Endodermal cell (in vitro differentiated cells): ENCODE data around the gene NLN. TPM values are rescaled to one million over a fixed set of nuclear protein-coding genes. Genes with fewer than 3 reads are reported as not detected.

Experiments used
- DNase-seq: peaks from one replicate; pipeline ENCODE4 v3.0.0-alpha.2; 2017
- H3K27ac ChIP-seq: 2 replicates; pipeline ENCODE4 v1.5.1; 2013; ENCODE audit warnings: mild to moderate bottlenecking, low read depth, low read length, moderate library complexity
- H3K27me3 ChIP-seq: 2 replicates; pipeline ENCODE4 v1.6.1; 2013; ENCODE audit warnings: mild to moderate bottlenecking, low read length, moderate library complexity; ENCODE audit not compliant: insufficient read depth, control insufficient read depth, poor library complexity, severe bottlenecking
- H3K36me3 ChIP-seq: 2 replicates; pipeline ENCODE4 v1.7.0; 2013; ENCODE audit warnings: mild to moderate bottlenecking, low read length, moderate library complexity; ENCODE audit not compliant: control insufficient read depth, insufficient read depth
- H3K4me1 ChIP-seq: one replicate; pipeline ENCODE4 v1.7.0; 2013; ENCODE audit warnings: low read length; ENCODE audit not compliant: control insufficient read depth, insufficient read depth
- H3K4me3 ChIP-seq: 2 replicates; pipeline ENCODE4 v1.5.1; 2013; ENCODE audit warnings: mild to moderate bottlenecking, low read length, moderate library complexity
- H3K9ac ChIP-seq: 2 replicates; pipeline ENCODE4 v1.6.1; 2013; ENCODE audit warnings: mild to moderate bottlenecking, low read length, moderate library complexity; ENCODE audit not compliant: poor library complexity, severe bottlenecking; ENCODE audit errors: extremely low read depth
- H3K9me3 ChIP-seq: 2 replicates; pipeline ENCODE4 v1.6.1; 2013; ENCODE audit warnings: mild to moderate bottlenecking, low read length, moderate library complexity; ENCODE audit not compliant: control insufficient read depth
- H3K27ac Mint-ChIP-seq: 2 replicates; pipeline ENCODE4 v1.8.0; 2020; ENCODE audit warnings: mixed read lengths
- H3K27me3 Mint-ChIP-seq: 2 replicates; pipeline ENCODE4 v1.8.0; 2021; ENCODE audit warnings: mild to moderate bottlenecking, mixed read lengths; ENCODE audit not compliant: insufficient read depth
- H3K36me3 Mint-ChIP-seq: 2 replicates; pipeline ENCODE4 v1.8.0; 2020; ENCODE audit warnings: low read depth, mixed read lengths
- H3K4me1 Mint-ChIP-seq: 2 replicates; pipeline ENCODE4 v1.8.0; 2020; ENCODE audit warnings: mixed read lengths
- H3K4me3 Mint-ChIP-seq: 2 replicates; pipeline ENCODE4 v1.8.0; 2020; ENCODE audit warnings: mild to moderate bottlenecking, moderate library complexity, mixed read lengths
- H3K9me3 Mint-ChIP-seq: 2 replicates; pipeline ENCODE4 v1.8.0; 2020; ENCODE audit warnings: mild to moderate bottlenecking, mixed read lengths
- WGBS, 2 experiments: methylation state at CpG; one replicate each; pipeline versions ENCODE4 v1.1.5 to v1.1.7; 2013; ENCODE audit warnings: missing lambda C conversion rate in 2 of 2, mixed read lengths in 1 of 2; ENCODE audit not compliant: insufficient coverage in 1 of 2, insufficient read length in 1 of 2; 5-methylcytosine and 5-hydroxymethylcytosine counted together
- total RNA-seq, 2 donors: library from RNA; stranded (reverse); fragmentation: NEBNext Ultra II Directional in 1 of 2; extraction: Animal tissue kit (Norgen Biotek cat#: 25700) in 1 of 2; gene quantifications; 2 replicates in 1 of 2; 3 replicates in 1 of 2; pipeline ENCODE4 v1.2.1, GENCODE V29; 2021
- TF ChIP-seq, protein P1 (sequence below): fragments of 200-600 bp; sonication (generic); conservative IDR thresholded peaks from 2 replicates; pipeline ENCODE4 v1.5.0; 2021; ENCODE audit warnings: antibody characterized with exemption, mild to moderate bottlenecking

The NLN gene
- total RNA-seq, 2 donors from 2014 or later: 110 to 136 TPM

DNA sequence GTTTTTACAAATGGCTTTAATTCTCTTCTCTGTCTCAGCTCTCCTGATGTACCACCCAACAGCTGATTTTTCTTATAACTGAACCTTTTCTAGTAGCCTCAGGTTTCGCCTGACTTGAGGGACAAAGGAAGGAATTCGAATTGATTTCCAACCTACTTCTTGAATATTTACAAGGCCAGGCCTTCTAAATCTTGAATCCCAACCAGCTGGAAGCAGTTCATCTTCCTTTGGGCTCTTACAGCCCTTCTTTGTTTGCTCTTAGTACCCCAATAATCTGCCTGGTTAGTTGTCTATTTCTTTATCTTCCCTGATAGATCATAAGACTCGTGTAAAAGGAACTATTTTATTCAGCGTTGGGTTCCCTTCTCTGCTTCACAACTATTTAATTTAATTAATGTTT, 95.9 kb downstream of the NLN start:
- Mint-ChIP-seq H3K36me3 (peaks cover 51% of the 10 kb centered on the region), H3K4me3 (no peak overlapping the region), H3K4me1 (peaks cover 6% of the 10 kb centered on the region), H3K27me3 (no peaks in the 10 kb centered on the region), H3K27ac (peak overlapping the region; percentile 12), H3K9me3 (no peaks in the 10 kb centered on the region)
- Histone ChIP-seq H3K9me3 (no peaks in the 10 kb centered on the region), H3K4me3 (no peak overlapping the region), H3K4me1 (no peaks in the 10 kb centered on the region), H3K9ac (no peak overlapping the region), H3K27me3 (no peaks in the 10 kb centered on the region), H3K36me3 (peaks cover 35% of the 10 kb centered on the region), H3K27ac (peak overlapping the region; percentile 69)
- WGBS, 2 experiments: 60 to 81% methylated on average over 2 to 4 of the region's 4 CpGs
- DNase-seq: no peak
- TF ChIP-seq, protein P1, sequence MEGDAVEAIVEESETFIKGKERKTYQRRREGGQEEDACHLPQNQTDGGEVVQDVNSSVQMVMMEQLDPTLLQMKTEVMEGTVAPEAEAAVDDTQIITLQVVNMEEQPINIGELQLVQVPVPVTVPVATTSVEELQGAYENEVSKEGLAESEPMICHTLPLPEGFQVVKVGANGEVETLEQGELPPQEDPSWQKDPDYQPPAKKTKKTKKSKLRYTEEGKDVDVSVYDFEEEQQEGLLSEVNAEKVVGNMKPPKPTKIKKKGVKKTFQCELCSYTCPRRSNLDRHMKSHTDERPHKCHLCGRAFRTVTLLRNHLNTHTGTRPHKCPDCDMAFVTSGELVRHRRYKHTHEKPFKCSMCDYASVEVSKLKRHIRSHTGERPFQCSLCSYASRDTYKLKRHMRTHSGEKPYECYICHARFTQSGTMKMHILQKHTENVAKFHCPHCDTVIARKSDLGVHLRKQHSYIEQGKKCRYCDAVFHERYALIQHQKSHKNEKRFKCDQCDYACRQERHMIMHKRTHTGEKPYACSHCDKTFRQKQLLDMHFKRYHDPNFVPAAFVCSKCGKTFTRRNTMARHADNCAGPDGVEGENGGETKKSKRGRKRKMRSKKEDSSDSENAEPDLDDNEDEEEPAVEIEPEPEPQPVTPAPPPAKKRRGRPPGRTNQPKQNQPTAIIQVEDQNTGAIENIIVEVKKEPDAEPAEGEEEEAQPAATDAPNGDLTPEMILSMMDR: no peak

DNA sequence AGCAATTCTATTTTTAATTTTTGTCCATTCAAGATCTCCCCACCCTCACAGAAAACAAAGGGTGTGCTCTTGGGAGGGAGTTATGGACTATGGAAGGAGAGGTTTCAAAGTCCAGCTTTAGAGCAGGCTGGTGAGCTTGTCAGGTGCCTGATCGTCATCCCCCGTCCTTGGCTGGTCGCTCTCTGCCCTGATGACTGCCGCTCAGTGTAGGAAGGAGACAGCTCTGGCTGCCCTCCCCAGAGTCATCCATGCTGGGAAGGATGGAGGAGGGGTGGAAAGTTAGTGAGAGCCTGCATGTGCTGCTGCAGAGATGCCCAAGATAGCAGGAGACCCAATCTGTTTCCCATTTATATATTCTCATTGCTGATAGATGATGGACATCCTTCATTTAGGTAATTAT, 96.6 kb downstream of the NLN start:
- Histone ChIP-seq H3K9ac (no peak overlapping the region), H3K4me3 (no peak overlapping the region), H3K27ac (peak overlapping the region; percentile 69), H3K9me3 (no peaks in the 10 kb centered on the region), H3K27me3 (no peaks in the 10 kb centered on the region), H3K4me1 (no peaks in the 10 kb centered on the region), H3K36me3 (peaks cover 35% of the 10 kb centered on the region)
- Mint-ChIP-seq H3K27me3 (no peaks in the 10 kb centered on the region), H3K36me3 (peaks cover 50% of the 10 kb centered on the region), H3K4me3 (no peak overlapping the region), H3K27ac (peak overlapping the region; percentile 12), H3K9me3 (no peaks in the 10 kb centered on the region), H3K4me1 (peaks cover 9% of the 10 kb centered on the region)
- no peak for DNase-seq
- TF ChIP-seq, protein P1: no peak
- 90% methylated on average over 4 of the region's 4 CpGs; no CpG with 5 or more reads in 1 of the 2 experiments for WGBS, 2 experiments

DNA sequence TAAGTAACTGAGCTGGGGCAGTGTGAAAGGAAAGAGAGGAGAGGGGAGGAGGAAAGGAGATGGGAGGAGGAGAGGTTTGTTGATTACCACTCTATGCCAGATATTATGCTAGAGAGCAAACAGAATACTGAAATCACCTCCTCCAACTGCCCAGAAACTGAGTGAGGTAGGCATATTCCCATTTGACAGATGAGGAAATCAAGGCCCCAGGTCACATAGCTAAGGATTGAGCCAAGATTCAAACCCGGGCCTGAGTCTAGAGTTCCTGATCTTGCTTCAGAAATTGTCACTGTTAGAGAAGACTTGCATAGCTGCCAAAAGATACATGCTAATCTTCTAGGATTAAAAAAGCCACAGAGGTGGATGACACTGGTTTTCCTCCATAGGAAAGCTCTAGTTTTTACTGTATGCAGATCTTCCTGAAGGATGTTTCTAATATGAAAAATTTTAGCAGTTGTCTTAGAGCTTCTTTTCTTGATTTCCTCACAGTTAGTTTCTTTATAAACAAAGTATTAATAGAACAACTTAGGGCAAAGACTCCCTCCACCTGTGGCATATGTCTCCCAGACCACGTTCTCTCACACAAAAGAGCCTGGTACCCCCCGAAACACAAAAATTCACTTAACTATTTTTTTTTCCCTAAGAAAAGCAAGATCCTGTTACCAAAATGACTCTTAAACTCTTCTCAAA, 97.4 kb downstream of the NLN start:
- Histone ChIP-seq H3K27me3 (no peaks in the 10 kb centered on the region), H3K36me3 (peaks cover 34% of the 10 kb centered on the region), H3K9ac (no peak overlapping the region), H3K4me3 (no peak overlapping the region), H3K9me3 (no peaks in the 10 kb centered on the region), H3K27ac (no peak overlapping the region), H3K4me1 (no peaks in the 10 kb centered on the region)
- H3K36me3 Mint-ChIP-seq: peaks cover 46% of the 10 kb centered on the region
- TF ChIP-seq, protein P1: no peak
- H3K4me3 Mint-ChIP-seq: no peak overlapping the region
- no peaks in the 10 kb centered on the region for H3K9me3 Mint-ChIP-seq
- H3K27me3 Mint-ChIP-seq: no peaks in the 10 kb centered on the region
- no peak overlapping the region for H3K27ac Mint-ChIP-seq
- H3K4me1 Mint-ChIP-seq: peaks cover 9% of the 10 kb centered on the region
- no peak for DNase-seq
- WGBS, 2 experiments: 62 to 67% methylated on average over 3 of the region's 3 CpGs
